Caco-2 (cell line): ENCODE data around the gene METAP2. TPM values are rescaled to one million over a fixed set of nuclear protein-coding genes. Genes with fewer than 3 reads are reported as not detected.

Source experiments
- BruUV-seq: library from RNA; stranded (reverse); fragments of 400-500 nt; replicated peaks from 2 replicates; lab custom pipeline; 2021; lab: Mats Ljungman, UMichigan
- CTCF ChIA-PET: fragments of 300-600 bp; sonication (Branson Sonifier 250); formaldehyde crosslinking; loops from one replicate; lab custom pipeline; 2022; ENCODE audit warnings: antibody characterized with exemption; lab: Charles Lee
- POLR2A ChIA-PET: fragments of 300-600 bp; sonication (Branson Sonifier 250); formaldehyde crosslinking; loops from one replicate; lab custom pipeline; 2022; ENCODE audit warnings: antibody characterized with exemption; lab: Charles Lee
- DNase-seq, 2 experiments: peaks; one replicate each; pipeline versions ENCODE4 v3.0.0 to v3.0.0-alpha.2; 2020 to 2022
- H3K27me3 ChIP-seq: replicated peaks from 2 replicates; pipeline ENCODE4 v1.6.0; 2011; ENCODE audit warnings: low read length; ENCODE audit not compliant: control insufficient read depth, insufficient read depth
- H3K36me3 ChIP-seq: 2 replicates; pipeline ENCODE4 v1.5.1; 2011; ENCODE audit warnings: low read length; ENCODE audit not compliant: control insufficient read depth, insufficient read depth
- H3K4me1 ChIP-seq: fragments of 250-450 bp; sonication (Bioruptor Pico); 2 replicates; pipeline ENCODE4 v1.5.1; 2020; ENCODE audit warnings: mild to moderate bottlenecking
- H3K4me3 ChIP-seq: 2 replicates; pipeline ENCODE4 v1.5.1; 2011; ENCODE audit warnings: low read depth, mild to moderate bottlenecking, control low read depth, low read length
- H3K9me3 ChIP-seq: fragments of 250-450 bp; sonication (Bioruptor Pico); 2 replicates; pipeline ENCODE4 v1.5.1; 2020; ENCODE audit warnings: mild to moderate bottlenecking, moderate library complexity
- H3K27ac Mint-ChIP-seq: one replicate; pipeline ENCODE4 v1.8.0; 2022; ENCODE audit warnings: mixed read lengths; ENCODE audit not compliant: unreplicated experiment
- H3K27me3 Mint-ChIP-seq: one replicate; pipeline ENCODE4 v1.8.0; 2022; ENCODE audit warnings: mixed read lengths; ENCODE audit not compliant: insufficient read depth, unreplicated experiment
- H3K36me3 Mint-ChIP-seq: one replicate; pipeline ENCODE4 v1.8.0; 2022; ENCODE audit warnings: mild to moderate bottlenecking, mixed read lengths; ENCODE audit not compliant: insufficient read depth, unreplicated experiment
- H3K4me1 Mint-ChIP-seq: one replicate; pipeline ENCODE4 v1.8.0; 2022; ENCODE audit warnings: low read depth, mixed read lengths; ENCODE audit not compliant: unreplicated experiment
- H3K4me3 Mint-ChIP-seq: one replicate; pipeline ENCODE4 v1.8.0; 2022; ENCODE audit warnings: mild to moderate bottlenecking, moderate library complexity, mixed read lengths; ENCODE audit not compliant: unreplicated experiment
- H3K9me3 Mint-ChIP-seq: one replicate; pipeline ENCODE4 v1.8.0; 2022; ENCODE audit warnings: mixed read lengths; ENCODE audit not compliant: unreplicated experiment
- intact Hi-C: fragments of 100-400 bp; cut with micrococcal nuclease; formaldehyde crosslinking; loops from one replicate; pipeline ENCODE4 v1.10.0; 2022; ENCODE audit not compliant: unreplicated experiment
- total RNA-seq: library from RNA; stranded (reverse); gene quantifications from 2 replicates; pipeline ENCODE4 v1.2.3, GENCODE V29; 2022
- TF ChIP-seq, protein P1 (sequence below), 2 experiments: fragments of 200-600 bp in 1 of 2; IDR thresholded peaks; 1 replicate in 1 of 2; 2 replicates in 1 of 2; pipeline versions ENCODE4 v1.5.1 to v1.8.0; 2011 to 2022; ENCODE audit warnings: antibody characterized with exemption in 1 of 2, control low read depth in 1 of 2, inconsistent platforms in 1 of 2, low read depth in 1 of 2, low read length in 1 of 2, mild to moderate bottlenecking in 1 of 2, moderate library complexity in 1 of 2; ENCODE audit not compliant: insufficient read depth in 1 of 2, severe bottlenecking in 1 of 2, unreplicated experiment in 1 of 2

Gene METAP2
- total RNA-seq, 1 experiment from 2014 or later, result 138 TPM

DNA sequence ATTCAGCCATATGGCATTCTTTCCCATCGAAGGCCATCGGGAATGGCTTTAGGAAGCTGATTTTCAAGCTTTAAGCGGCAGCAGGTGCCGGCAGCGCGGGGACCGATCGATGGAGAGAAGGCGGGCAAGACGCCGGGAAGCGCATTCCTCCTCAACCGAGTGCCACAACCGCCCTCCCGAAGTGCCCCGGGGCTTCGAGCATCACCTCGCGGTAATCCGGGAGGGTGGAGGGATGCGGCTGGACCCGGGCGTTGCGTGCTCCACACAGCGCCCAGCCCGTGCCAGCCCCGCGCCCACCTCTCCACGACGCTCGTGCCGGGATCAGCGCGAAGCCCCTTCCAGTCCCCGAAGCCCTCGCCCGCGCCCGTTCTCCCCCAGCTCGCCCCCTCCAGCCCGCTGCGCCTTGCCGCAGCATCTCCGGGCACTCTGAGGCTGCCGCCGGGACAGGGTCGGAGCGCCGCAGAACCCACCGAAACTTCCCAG, 74.1 kb downstream of the METAP2 start:
- H3K27me3 Mint-ChIP-seq, result no peaks in the 10 kb centered on the region
- BruUV-seq, result no TSS peak
- peaks cover 6% of the 10 kb centered on the region for H3K4me1 Mint-ChIP-seq
- TF ChIP-seq, protein P1, sequence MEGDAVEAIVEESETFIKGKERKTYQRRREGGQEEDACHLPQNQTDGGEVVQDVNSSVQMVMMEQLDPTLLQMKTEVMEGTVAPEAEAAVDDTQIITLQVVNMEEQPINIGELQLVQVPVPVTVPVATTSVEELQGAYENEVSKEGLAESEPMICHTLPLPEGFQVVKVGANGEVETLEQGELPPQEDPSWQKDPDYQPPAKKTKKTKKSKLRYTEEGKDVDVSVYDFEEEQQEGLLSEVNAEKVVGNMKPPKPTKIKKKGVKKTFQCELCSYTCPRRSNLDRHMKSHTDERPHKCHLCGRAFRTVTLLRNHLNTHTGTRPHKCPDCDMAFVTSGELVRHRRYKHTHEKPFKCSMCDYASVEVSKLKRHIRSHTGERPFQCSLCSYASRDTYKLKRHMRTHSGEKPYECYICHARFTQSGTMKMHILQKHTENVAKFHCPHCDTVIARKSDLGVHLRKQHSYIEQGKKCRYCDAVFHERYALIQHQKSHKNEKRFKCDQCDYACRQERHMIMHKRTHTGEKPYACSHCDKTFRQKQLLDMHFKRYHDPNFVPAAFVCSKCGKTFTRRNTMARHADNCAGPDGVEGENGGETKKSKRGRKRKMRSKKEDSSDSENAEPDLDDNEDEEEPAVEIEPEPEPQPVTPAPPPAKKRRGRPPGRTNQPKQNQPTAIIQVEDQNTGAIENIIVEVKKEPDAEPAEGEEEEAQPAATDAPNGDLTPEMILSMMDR (IDR thresholded peaks at IDR 0.05; ENCODE audit: insufficient read depth in 1 of 2, low read depth in 1 of 2, low read length in 1 of 2, severe bottlenecking in 1 of 2, unreplicated experiment in 1 of 2), result no peak
- H3K4me1 ChIP-seq, result no peaks in the 10 kb centered on the region
- no peak overlapping the region for H3K27ac Mint-ChIP-seq
- H3K9me3 ChIP-seq, result peaks cover 8% of the 10 kb centered on the region; the same call in 1 of the 2 replicates
- no peaks in the 10 kb centered on the region for H3K36me3 Mint-ChIP-seq
- intact Hi-C loops, result no loop called here
- no peaks in the 10 kb centered on the region for H3K27me3 ChIP-seq
- H3K9me3 Mint-ChIP-seq, result no peaks in the 10 kb centered on the region
- ChIA-PET POLR2A (no interaction called here), CTCF (no interaction called here)
- no peak overlapping the region for H3K4me3 Mint-ChIP-seq
- no peaks in the 10 kb centered on the region for H3K36me3 ChIP-seq
- no peak for DNase-seq
- H3K4me3 ChIP-seq, result no peak overlapping the region

GRCh38 chr12:95548539-95549391, 74.8 kb downstream of the METAP2 start:
- H3K9me3 ChIP-seq, result peaks cover 8% of the 10 kb centered on the region; the same call in 1 of the 2 replicates
- H3K4me1 Mint-ChIP-seq, result peaks cover 6% of the 10 kb centered on the region
- no peaks in the 10 kb centered on the region for H3K36me3 ChIP-seq
- BruUV-seq, result no TSS peak
- no peak overlapping the region for H3K4me3 Mint-ChIP-seq
- intact Hi-C loops, result no loop called here
- TF ChIP-seq, protein P1 (IDR thresholded peaks at IDR 0.05; ENCODE audit: insufficient read depth in 1 of 2, low read depth in 1 of 2, low read length in 1 of 2, severe bottlenecking in 1 of 2, unreplicated experiment in 1 of 2), result no peak
- ChIA-PET CTCF (no interaction called here), POLR2A (no interaction called here)
- no peak for DNase-seq
- H3K27me3 ChIP-seq, result no peaks in the 10 kb centered on the region
- no peaks in the 10 kb centered on the region for H3K36me3 Mint-ChIP-seq
- no peaks in the 10 kb centered on the region for H3K4me1 ChIP-seq
- no peak overlapping the region for H3K4me3 ChIP-seq
- H3K27me3 Mint-ChIP-seq, result no peaks in the 10 kb centered on the region
- H3K9me3 Mint-ChIP-seq, result no peaks in the 10 kb centered on the region
- H3K27ac Mint-ChIP-seq, result no peak overlapping the region

DNA sequence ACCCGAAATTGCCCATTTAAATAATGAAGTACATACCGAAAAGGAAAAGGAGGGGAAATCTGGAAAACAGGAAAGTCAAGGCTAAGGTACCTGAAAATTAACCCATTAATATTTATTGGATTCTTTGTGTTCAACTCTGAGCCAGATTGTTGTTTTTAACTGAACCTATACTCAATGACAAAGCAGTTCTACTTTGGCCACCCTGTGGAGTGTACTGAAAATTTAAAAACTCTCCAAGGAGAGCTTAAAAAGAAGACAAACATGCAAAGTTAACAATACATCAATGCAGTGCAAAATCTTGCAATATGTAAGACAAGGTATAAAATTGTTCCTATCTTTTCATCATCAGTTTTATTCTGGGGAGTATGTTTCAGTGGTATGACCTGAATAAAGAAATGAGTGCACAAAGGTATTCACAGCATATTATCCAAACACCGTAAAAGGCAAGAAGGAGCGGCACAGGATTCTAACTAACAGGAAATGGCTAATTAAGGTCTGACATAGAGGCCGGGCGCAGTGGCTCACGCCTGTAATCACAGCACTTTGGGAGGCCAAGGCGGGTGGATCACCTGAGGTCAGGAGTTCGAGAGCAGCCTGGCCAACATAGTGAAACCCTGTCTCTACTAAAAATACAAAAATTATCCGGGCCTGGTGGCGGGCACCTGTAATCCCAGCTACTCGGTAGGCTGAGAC, 75.6 kb downstream of the METAP2 start:
- ChIA-PET CTCF (interaction anchor here (1.0 kb wide), 1 partner anchor 25 kb away, joined by 3 read pairs; no protein-coding TSS in a partner anchor), POLR2A (no interaction called here)
- no TSS peak for BruUV-seq
- H3K9me3 ChIP-seq, result peaks cover 8% of the 10 kb centered on the region; the same call in 1 of the 2 replicates
- DNase-seq, result no peak
- H3K4me1 ChIP-seq, result peaks cover 5% of the 10 kb centered on the region
- Mint-ChIP-seq H3K9me3 (no peaks in the 10 kb centered on the region), H3K4me3 (no peak overlapping the region), H3K36me3 (no peaks in the 10 kb centered on the region), H3K27ac (no peak overlapping the region), H3K4me1 (peaks cover 14% of the 10 kb centered on the region), H3K27me3 (no peaks in the 10 kb centered on the region)
- no peaks in the 10 kb centered on the region for H3K27me3 ChIP-seq
- H3K4me3 ChIP-seq, result no peak overlapping the region
- no peaks in the 10 kb centered on the region for H3K36me3 ChIP-seq
- intact Hi-C loops, result no loop called here
- TF ChIP-seq, protein P1 (IDR thresholded peaks at IDR 0.05; ENCODE audit: insufficient read depth in 1 of 2, low read depth in 1 of 2, low read length in 1 of 2, severe bottlenecking in 1 of 2, unreplicated experiment in 1 of 2), result no peak
